ENCODE data around the gene MICAL2. TPM values are rescaled to one million over a fixed set of nuclear protein-coding genes. Genes with fewer than 3 reads are reported as not detected.

MICAL2 gene
- total RNA-seq, 1 experiment from 2014 or later: 37.4 TPM

- CTCF ChIA-PET: interaction anchor here (1.0 kb wide), 1 partner anchor 13 kb away, joined by 3 read pairs; no protein-coding TSS in a partner anchor
- H3K4me1 ChIP-seq (ENCODE audit: control insufficient read depth in 1 of 2, insufficient read depth in 2 of 2, low read length in 2 of 2): peaks cover 8 to 33% of the 10 kb centered on the region in 2 experiments
- no peaks in the 10 kb centered on the region for H3K79me2 ChIP-seq (ENCODE audit: insufficient read depth, low read length)
- no peak overlapping the region for H3K4me3 ChIP-seq (replicated peaks in 1 of 2; ENCODE audit: low read depth in 1 of 2, low read length in 2 of 2)
- no TSS peak for BruUV-seq (replicated peaks)
- H3K4me2 ChIP-seq (ENCODE audit: low read length): no peak overlapping the region
- no peak for DNase-seq (ENCODE audit: low read depth, low spot score)
- RAD21 ChIA-PET (ENCODE audit: low non-redundant PET in 1 of 2, low total read pairs in 2 of 2, uncharacterized antibody in 2 of 2, unreplicated experiment in 2 of 2): no interaction called here
- no peaks in the 10 kb centered on the region for H3K27me3 ChIP-seq (ENCODE audit: insufficient read depth, low read length)
- intact Hi-C loops (cut with micrococcal nuclease): no loop called here
- H3K27ac ChIP-seq (ENCODE audit: low read depth, low read length): no peak overlapping the region
- H3K9me3 ChIP-seq (ENCODE audit: control insufficient read depth in 1 of 2, insufficient read depth in 1 of 2, low read depth in 1 of 2, low read length in 2 of 2): no peaks in the 10 kb centered on the region
- no peak overlapping the region for H3K9ac ChIP-seq (ENCODE audit: low read length)
- POLR2A ChIA-PET: interaction anchor here (1.7 to 2.6 kb wide), 2 partner anchors 9 to 10 kb away, joined by 4 to 8 read pairs; no protein-coding TSS in a partner anchor
- H2AFZ ChIP-seq (ENCODE audit: low read depth, low read length, poor library complexity, severe bottlenecking): no peak overlapping the region
- no peak for TF ChIP-seq EGR1 (IDR thresholded peaks at IDR 0.05; ENCODE audit: low read depth)
- TF ChIP-seq SP1 (IDR thresholded peaks at IDR 0.05; ENCODE audit: low read depth): no peak
- H3K9me2 ChIP-seq (ENCODE audit: insufficient read depth): no peaks in the 10 kb centered on the region
- ATAC-seq: no peak
- no peaks in the 10 kb centered on the region for H4K20me1 ChIP-seq (ENCODE audit: insufficient read depth)
- H3K36me3 ChIP-seq (ENCODE audit: control insufficient read depth in 1 of 2, insufficient read depth in 2 of 2, low read length in 2 of 2): no peaks in the 10 kb centered on the region
These were observed 32.7 kb upstream of the MICAL2 start for GRCh38 chr11:12077535-12078280.

GRCh38 chr11:12079726-12080556 lies 30.4 kb upstream of the MICAL2 start:
- DNase-seq (ENCODE audit: low read depth, low spot score) (peak; percentile 79), ATAC-seq (peak; percentile 71)
- BruUV-seq (replicated peaks): no TSS peak
- Histone ChIP-seq H3K36me3 (ENCODE audit: control insufficient read depth in 1 of 2, insufficient read depth in 2 of 2, low read length in 2 of 2) (no peaks in the 10 kb centered on the region), H3K9me2 (ENCODE audit: insufficient read depth) (no peaks in the 10 kb centered on the region), H3K79me2 (ENCODE audit: insufficient read depth, low read length) (no peaks in the 10 kb centered on the region), H4K20me1 (ENCODE audit: insufficient read depth) (no peaks in the 10 kb centered on the region), H3K4me1 (ENCODE audit: control insufficient read depth in 1 of 2, insufficient read depth in 2 of 2, low read length in 2 of 2) (peaks cover 8 to 33% of the 10 kb centered on the region in 2 experiments), H3K27ac (ENCODE audit: low read depth, low read length) (peak overlapping the region; percentile 59; the same call in 1 of the 2 replicates), H3K27me3 (ENCODE audit: insufficient read depth, low read length) (no peaks in the 10 kb centered on the region), H3K9me3 (ENCODE audit: control insufficient read depth in 1 of 2, insufficient read depth in 1 of 2, low read depth in 1 of 2, low read length in 2 of 2) (no peaks in the 10 kb centered on the region), H2AFZ (ENCODE audit: low read depth, low read length, poor library complexity, severe bottlenecking) (peak overlapping the region; percentile 83), H3K9ac (ENCODE audit: low read length) (peak overlapping the region; percentile 44), H3K4me3 (replicated peaks in 1 of 2; ENCODE audit: low read depth in 1 of 2, low read length in 2 of 2) (peak overlapping the region; percentile 5 to 29; a peak in 3 of 4 replicates), H3K4me2 (ENCODE audit: low read length) (peak overlapping the region; percentile 72)
- intact Hi-C loops (cut with micrococcal nuclease): loop anchor here (10.0 kb wide), 1 partner anchor 155 kb away; no protein-coding TSS in a partner anchor
- RAD21 ChIA-PET (ENCODE audit: low non-redundant PET in 1 of 2, low total read pairs in 2 of 2, uncharacterized antibody in 2 of 2, unreplicated experiment in 2 of 2): no interaction called here
- POLR2A ChIA-PET: no interaction called here
- CTCF ChIA-PET: no interaction called here
- TF ChIP-seq ZNF274 (IDR thresholded peaks at IDR 0.05; ENCODE audit: low read depth, low read length): no peak
- peak; percentile 81 for TF ChIP-seq CEBPB (IDR thresholded peaks at IDR 0.05; ENCODE audit: low read depth)
- peak; percentile 95 for TF ChIP-seq SP1 (IDR thresholded peaks at IDR 0.05; ENCODE audit: low read depth)
- no peak for TF ChIP-seq CTCF (IDR thresholded peaks at IDR 0.05 in 2 of 3, conservative IDR thresholded peaks at IDR 0.05 in 1 of 3; ENCODE audit: borderline replicate concordance in 1 of 3, insufficient read depth in 1 of 3, low read depth in 2 of 3, low read length in 2 of 3)
- peak; percentile 86; the same call in 1 of the 2 replicates for TF ChIP-seq CBX3 (IDR thresholded peaks at IDR 0.05; ENCODE audit: low read depth)
- peak; percentile 95 for TF ChIP-seq JUND (IDR thresholded peaks at IDR 0.05)
- TF ChIP-seq POLR2AphosphoS5 (IDR thresholded peaks at IDR 0.05; ENCODE audit: low read depth, low read length): peak; percentile 55
- TF ChIP-seq EZH2 (IDR thresholded peaks at IDR 0.05): no peak
- no peak; the same call in 1 of the 2 replicates for TF ChIP-seq ATF3 (IDR thresholded peaks at IDR 0.05)
- peak; percentile 86 for TF ChIP-seq SRF (IDR thresholded peaks at IDR 0.05; ENCODE audit: low read depth)
- peak; percentile 31; the same call in 1 of the 2 replicates for TF ChIP-seq RAD21 (IDR thresholded peaks at IDR 0.05; ENCODE audit: low read depth)
- TF ChIP-seq ELF1 (IDR thresholded peaks at IDR 0.05; ENCODE audit: borderline replicate concordance, low read depth): no peak
- no peak for TF ChIP-seq POLR2A (IDR thresholded peaks at IDR 0.05; ENCODE audit: borderline replicate concordance, extremely low read depth, insufficient read depth, insufficient read length)
- no peak for TF ChIP-seq EZH2phosphoT487 (IDR thresholded peaks at IDR 0.05; ENCODE audit: borderline replicate concordance)
- peak; percentile 23 for TF ChIP-seq YY1 (IDR thresholded peaks at IDR 0.05; ENCODE audit: extremely low read depth, insufficient replicate concordance, low read depth, low read length)
- peak; percentile 37; the same call in 1 of the 2 replicates for TF ChIP-seq EGR1 (IDR thresholded peaks at IDR 0.05; ENCODE audit: low read depth)
- no peak for TF ChIP-seq TCF7L2 (IDR thresholded peaks at IDR 0.05; ENCODE audit: borderline replicate concordance, extremely low read depth, insufficient read depth, insufficient read length)

All from HCT116 (cell line).